HG03196 (cell line): ENCODE data around the gene RBM47.
"Not testable (repeated sequence)": the region's sequence is repeated elsewhere in the genome, so short reads cannot be mapped to it uniquely, and the experiment has no call there.

Experiments used
- ATAC-seq: cut with Tn5 transposase; IDR thresholded peaks from one replicate; pipeline ENCODE4 v1.9.1; 2021; ENCODE audit not compliant: unreplicated experiment

Gene RBM47

GRCh38 chr4:40418430-40419230 is 211.0 kb downstream of the RBM47 start:
- ATAC-seq: no peak

- no peak for ATAC-seq
Observed at GRCh38 chr4:40417941-40418340, 211.7 kb downstream of the RBM47 start.

- ATAC-seq: no peak
Observed at GRCh38 chr4:40414673-40415072, 215.0 kb downstream of the RBM47 start.

- ATAC-seq: no peak
Observed at GRCh38 chr4:40412866-40413795, 216.5 kb downstream of the RBM47 start.

DNA sequence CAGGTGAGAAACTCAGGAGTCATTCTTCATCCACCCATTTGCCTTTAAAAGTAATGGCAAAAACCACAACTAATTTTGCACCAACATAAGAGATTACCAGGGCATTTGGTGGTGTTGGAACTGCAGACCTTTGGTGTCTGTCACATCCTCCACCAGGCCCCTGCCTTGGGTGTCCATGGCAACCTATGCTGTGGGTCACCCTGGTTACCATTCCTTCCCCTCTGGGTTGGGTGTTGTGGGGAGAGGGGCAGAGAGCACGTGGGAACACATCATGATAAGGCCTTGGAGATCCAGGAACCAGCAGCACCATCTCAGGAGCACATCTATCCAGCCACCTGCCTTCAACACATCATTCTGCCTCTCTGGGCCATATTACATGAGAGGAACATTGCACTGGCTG is 217.3 kb downstream of the RBM47 start:
- ATAC-seq: no peak

DNA sequence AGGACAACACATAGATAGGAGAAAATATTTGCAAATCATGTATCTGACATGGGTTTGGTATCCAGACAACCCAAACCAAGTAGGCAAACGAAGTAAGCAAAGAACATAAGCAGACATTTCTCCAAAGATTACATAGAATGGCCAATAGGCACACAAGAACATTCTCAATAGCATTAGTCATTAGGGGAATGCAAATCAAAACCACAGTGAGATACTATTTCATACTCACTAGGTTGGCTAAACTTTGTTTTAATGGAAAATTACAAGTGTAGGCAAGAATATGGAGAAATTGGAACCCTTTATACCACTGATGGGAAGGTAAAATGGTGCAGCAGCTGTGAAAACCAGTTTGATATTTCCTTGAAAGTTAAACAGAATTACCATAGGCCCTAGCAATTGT is 219.8 kb downstream of the RBM47 start:
- no peak for ATAC-seq

- ATAC-seq: not testable (repeated sequence)
Observed at GRCh38 chr4:40407468-40407867, 222.2 kb downstream of the RBM47 start.

DNA sequence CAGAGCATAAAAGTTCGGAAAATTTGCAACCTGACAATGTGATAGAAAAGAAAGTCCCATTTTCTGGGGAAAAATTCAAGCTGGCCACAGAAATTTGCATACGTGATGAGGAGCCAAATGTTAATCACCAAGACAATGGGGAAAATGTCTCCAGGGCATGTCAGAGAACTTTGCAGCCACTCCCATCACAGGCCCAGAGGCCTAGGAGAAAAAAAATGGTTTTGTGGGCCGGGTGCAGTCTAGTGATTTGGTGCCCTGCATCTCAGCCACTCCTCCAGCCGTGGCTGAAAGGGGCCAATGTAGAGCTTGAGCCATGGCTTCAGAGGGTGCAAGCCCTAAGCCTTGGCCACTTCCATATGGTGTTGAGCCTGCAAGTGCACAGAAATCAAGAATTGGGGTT is 223.3 kb downstream of the RBM47 start:
- no peak for ATAC-seq

DNA sequence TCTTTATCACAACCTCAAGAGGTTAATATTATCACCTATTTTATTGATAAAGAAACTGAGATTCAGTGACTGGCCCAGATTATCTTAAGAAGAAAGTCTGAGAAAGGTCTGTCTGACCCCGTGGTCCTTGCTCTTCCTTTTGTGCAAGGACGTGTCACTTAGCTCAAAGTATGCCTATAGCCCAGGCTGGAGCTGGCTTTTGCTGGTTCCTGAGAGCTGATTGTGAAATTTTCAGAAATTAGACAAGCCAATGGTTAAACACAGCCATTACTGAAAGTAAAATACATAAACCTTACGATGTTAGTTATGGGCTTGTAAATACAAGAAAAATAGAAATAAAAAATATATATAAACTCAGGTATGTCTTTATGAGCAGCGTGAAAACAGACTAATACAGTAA is 224.5 kb downstream of the RBM47 start:
- no peak for ATAC-seq

GRCh38 chr4:40403081-40403480 is 226.6 kb downstream of the RBM47 start:
- no peak for ATAC-seq

DNA sequence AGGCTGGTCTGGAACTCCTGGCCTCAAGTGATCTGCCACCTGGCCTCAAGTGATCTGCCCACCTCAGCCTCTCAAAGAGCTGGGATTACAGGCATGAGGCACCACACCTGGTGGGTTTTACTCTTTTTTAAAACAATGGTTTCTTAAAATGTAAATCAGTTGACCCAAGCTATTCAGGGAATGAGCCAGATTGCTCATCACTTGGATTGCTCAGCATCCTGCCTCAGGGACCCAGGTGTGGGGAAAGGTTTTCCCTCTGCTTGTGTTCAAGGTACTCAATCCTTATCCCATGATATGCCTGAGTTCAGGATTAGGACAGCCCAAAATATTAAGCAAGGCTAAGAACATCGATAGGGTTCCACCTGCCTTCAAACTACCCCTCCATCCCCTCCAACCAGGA is 227.1 kb downstream of the RBM47 start:
- no peak for ATAC-seq

DNA sequence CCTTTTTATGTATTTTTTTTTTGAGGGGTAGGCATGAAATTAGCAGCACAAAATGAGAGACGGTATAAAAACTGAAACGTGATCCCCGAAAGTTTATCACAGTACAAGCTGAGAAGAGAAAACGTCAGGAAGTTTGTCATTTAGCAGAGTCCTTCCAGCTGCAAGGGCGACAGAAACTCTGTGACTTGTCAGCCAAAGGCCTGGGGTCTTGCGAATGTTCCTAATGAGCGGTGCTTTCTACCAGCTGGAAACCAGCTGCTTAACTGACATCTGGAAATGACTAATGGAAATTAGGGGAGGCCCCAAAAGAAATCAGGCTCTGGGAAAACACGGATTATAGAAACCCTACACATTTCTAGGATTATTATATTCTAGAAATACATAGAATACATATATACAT is 228.0 kb downstream of the RBM47 start:
- ATAC-seq: no peak

GRCh38 chr4:40401096-40401495 is 228.6 kb downstream of the RBM47 start:
- no peak for ATAC-seq

- ATAC-seq: no peak
Observed at GRCh38 chr4:40399578-40399977, 230.1 kb downstream of the RBM47 start.

DNA sequence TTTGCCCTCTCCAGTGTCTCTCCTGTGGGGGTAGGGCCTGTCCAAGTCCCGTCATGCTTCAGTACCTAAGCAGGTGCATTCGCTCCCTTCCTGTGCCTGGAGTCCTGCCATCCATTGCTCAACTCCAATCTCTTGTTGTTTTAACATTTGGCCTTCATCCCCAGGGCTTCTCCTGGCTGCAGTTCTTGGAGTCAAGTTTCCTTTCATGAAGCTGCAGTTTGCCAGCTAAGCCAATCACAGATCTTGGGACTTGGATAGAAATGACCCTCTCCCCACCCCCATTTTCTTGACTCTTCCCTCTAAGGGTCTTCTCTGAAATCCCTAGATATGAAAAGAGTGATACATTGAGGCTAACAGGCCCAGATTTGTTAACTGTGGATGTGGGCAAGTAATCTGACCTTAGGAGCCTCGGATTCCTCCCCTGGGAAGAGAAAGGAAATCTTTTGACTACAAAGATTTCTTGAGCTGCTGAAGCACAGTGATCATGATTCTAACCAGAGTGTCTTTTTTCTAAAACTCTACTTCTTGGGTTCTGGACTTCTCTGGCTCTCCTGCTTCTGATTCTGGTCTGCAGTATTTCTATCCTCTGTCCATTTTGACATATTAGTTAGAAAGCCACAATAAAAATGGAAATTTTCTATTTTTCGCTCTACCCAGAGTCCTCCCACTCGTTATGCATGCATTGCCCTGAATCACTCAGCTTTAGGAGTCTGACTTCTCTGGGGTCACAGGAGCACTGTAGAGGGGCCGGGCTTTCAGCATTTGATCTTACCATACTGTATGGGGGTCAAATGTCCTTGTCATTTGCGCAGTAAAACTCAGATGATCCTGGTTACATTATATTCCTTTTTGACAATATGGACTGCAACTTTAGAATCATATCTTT is 233.5 kb downstream of the RBM47 start:
- no peak for ATAC-seq

DNA sequence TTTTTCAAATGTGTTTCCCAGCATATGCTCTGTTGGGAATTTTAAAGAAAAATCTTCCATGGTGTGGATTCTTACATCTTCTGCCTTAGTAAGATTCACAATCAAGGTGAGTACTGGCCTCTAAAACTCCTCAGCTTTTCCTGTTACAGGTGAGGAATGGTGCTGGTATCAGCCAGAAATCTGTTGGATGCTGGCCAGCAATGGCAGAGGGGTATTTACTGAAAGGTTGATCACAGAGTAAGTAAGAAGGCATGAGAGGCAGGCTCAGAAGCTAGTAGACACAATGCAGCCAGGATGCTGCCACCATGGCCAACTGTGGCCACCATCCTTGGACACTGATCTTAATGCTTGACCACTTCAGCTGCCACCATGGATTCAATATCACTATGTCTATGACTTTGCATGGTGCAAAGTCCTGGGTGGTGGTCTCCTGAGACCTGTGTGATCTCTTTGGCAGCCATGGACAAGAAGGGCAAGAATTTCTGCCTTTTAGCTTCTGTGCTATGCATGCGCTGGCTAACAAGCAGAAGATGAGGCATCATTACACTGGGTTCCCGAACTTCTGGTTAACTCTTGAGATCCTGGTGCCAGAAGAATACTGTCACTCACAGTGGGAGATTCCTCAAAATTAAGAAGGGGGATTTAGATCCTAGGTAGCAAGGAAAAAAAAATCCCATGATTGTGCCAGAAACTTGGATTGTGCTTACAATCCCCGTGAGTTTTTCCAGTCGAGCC is 234.3 kb downstream of the RBM47 start:
- ATAC-seq: no peak

DNA sequence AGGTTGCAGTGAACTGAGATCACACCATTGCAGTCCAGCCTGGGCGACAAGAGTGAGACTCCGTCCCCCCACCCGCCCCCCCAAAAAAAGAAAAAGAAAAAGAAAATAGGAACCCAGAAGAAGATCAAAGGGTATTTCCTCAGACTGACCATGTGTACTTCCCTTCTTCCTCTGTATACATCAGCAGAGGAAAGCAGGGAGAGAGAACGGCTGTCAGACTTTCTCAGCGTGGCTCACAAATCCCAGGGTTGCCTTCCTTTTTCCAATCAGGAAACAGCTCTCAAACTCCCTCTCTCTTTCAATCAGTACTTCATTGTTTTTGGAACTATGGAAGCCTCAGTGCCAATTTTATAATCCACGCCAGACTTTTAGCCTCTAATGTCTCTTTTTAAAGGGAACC is 235.4 kb downstream of the RBM47 start:
- ATAC-seq: no peak

- ATAC-seq: not testable (repeated sequence)
Observed at GRCh38 chr4:40392241-40392640, 237.4 kb downstream of the RBM47 start.

GRCh38 chr4:40389986-40390385 is 239.7 kb downstream of the RBM47 start:
- ATAC-seq: no peak

- ATAC-seq: no peak
Observed at GRCh38 chr4:40388239-40388638, 241.4 kb downstream of the RBM47 start.
